DND-41 (cell line): Measurements from ENCODE around the gene SINHCAF.

Source experiments
- ATAC-seq: fragments of 200-7000 bp; cut with Tn5 transposase; 3 replicates; pipeline ENCODE4 v1.9.1; 2021; ENCODE audit warnings: low read depth; ENCODE audit not compliant: insufficient read depth
- DNase-seq: peaks from one replicate; pipeline ENCODE4 v3.0.0-alpha.2; 2020
- H2AFZ ChIP-seq: 2 replicates; pipeline ENCODE4 v1.6.0; 2012; ENCODE audit warnings: low read depth, low read length
- H3K27ac ChIP-seq: 2 replicates; pipeline ENCODE4 v1.5.1; 2012; ENCODE audit warnings: low read length, inconsistent platforms
- H3K27me3 ChIP-seq: fragments of 200-600 bp; sonication (generic); 2 replicates; pipeline ENCODE4 v1.6.0; 2012; ENCODE audit warnings: low read length, mild to moderate bottlenecking, inconsistent platforms; ENCODE audit not compliant: insufficient read depth, poor library complexity
- H3K36me3 ChIP-seq: 2 replicates; pipeline ENCODE4 v1.5.1; 2012; ENCODE audit warnings: low read length, inconsistent platforms; ENCODE audit not compliant: insufficient read depth
- H3K4me1 ChIP-seq: 2 replicates; pipeline ENCODE4 v1.5.1; 2012; ENCODE audit warnings: mild to moderate bottlenecking, low read length; ENCODE audit not compliant: insufficient read depth
- H3K4me2 ChIP-seq: 2 replicates; pipeline ENCODE4 v1.6.0; 2012; ENCODE audit warnings: mild to moderate bottlenecking, moderate library complexity, low read length, inconsistent platforms; ENCODE audit not compliant: insufficient read depth
- H3K4me3 ChIP-seq, 2 experiments: fragments of 200-600 bp in 1 of 2; shearing (Covaris generic) in 1 of 2; 2 replicates each; pipeline ENCODE4 v1.5.1; 2012 to 2016; ENCODE audit warnings: inconsistent platforms in 2 of 2, low read length in 2 of 2, mild to moderate bottlenecking in 2 of 2, low read depth in 1 of 2, moderate library complexity in 1 of 2
- H3K79me2 ChIP-seq: 2 replicates; pipeline ENCODE4 v1.6.0; 2012; ENCODE audit warnings: low read length, inconsistent platforms; ENCODE audit not compliant: insufficient read depth
- H3K9ac ChIP-seq: 2 replicates; pipeline ENCODE4 v1.6.0; 2012; ENCODE audit warnings: low read depth, mild to moderate bottlenecking, inconsistent platforms, low read length, moderate library complexity
- H3K9me3 ChIP-seq: 2 replicates; pipeline ENCODE4 v1.5.1; 2012; ENCODE audit warnings: low read length, moderate library complexity, mild to moderate bottlenecking, inconsistent platforms; ENCODE audit not compliant: insufficient read depth, severe bottlenecking
- H4K20me1 ChIP-seq: 2 replicates; pipeline ENCODE4 v1.6.0; 2012; ENCODE audit warnings: low read length; ENCODE audit not compliant: insufficient read depth
- EZH2 ChIP-seq: IDR thresholded peaks from 3 replicates; pipeline ENCODE4 v1.6.1; 2012; ENCODE audit warnings: borderline replicate concordance, low read depth, mild to moderate bottlenecking, moderate library complexity, low read length, inconsistent platforms; ENCODE audit not compliant: severe bottlenecking
- TF ChIP-seq, protein P1 (sequence below): IDR thresholded peaks from 2 replicates; pipeline ENCODE4 v1.5.1; 2012; ENCODE audit warnings: borderline replicate concordance, low read length, moderate library complexity, mild to moderate bottlenecking; ENCODE audit not compliant: poor library complexity, severe bottlenecking; ENCODE audit errors: extremely low read depth

The SINHCAF gene

DNA sequence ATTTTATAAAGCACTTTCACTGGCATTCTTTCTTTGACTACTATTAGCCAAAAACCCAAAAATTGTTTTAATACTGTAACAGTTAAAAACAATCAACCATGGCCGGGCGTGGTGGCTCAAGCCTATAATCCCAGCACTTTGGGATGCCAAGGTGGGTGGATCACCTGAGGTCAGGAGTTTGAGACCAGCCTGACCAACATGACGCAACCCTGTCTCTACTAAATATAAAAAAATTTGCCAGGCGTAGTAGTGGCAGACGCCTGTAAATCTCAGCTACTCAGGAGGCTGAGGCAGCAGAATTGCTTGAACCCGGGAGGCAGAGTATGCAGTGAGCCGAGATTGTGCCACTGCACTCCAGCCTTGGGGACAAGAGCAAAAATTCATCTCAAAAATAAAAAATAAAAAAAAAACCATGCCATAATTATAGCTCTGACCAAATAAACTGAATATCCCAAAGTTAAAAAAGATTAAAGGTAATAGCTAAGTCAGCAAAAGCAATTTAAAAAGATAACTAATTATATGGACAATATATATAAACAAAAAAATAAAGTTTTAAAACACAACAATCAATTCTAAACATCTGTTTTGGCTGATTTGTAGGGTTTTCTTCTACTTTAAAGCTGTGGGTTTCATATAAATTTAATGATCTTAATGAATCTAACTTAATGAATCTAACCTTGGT is 10.0 kb downstream of the SINHCAF start:
- ATAC-seq (no peak), DNase-seq (no peak)
- peaks cover 89% of the 10 kb centered on the region for H4K20me1 ChIP-seq
- H2AFZ ChIP-seq, result no peak overlapping the region
- no peak overlapping the region for H3K9ac ChIP-seq
- H3K79me2 ChIP-seq, result peaks cover 100% of the 10 kb centered on the region
- peaks cover 43% of the 10 kb centered on the region for H3K4me1 ChIP-seq
- TF ChIP-seq EZH2, result no peak
- TF ChIP-seq, protein P1, sequence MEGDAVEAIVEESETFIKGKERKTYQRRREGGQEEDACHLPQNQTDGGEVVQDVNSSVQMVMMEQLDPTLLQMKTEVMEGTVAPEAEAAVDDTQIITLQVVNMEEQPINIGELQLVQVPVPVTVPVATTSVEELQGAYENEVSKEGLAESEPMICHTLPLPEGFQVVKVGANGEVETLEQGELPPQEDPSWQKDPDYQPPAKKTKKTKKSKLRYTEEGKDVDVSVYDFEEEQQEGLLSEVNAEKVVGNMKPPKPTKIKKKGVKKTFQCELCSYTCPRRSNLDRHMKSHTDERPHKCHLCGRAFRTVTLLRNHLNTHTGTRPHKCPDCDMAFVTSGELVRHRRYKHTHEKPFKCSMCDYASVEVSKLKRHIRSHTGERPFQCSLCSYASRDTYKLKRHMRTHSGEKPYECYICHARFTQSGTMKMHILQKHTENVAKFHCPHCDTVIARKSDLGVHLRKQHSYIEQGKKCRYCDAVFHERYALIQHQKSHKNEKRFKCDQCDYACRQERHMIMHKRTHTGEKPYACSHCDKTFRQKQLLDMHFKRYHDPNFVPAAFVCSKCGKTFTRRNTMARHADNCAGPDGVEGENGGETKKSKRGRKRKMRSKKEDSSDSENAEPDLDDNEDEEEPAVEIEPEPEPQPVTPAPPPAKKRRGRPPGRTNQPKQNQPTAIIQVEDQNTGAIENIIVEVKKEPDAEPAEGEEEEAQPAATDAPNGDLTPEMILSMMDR, result no peak
- no peaks in the 10 kb centered on the region for H3K27me3 ChIP-seq
- H3K36me3 ChIP-seq, result peaks cover 14% of the 10 kb centered on the region
- no peak overlapping the region for H3K4me2 ChIP-seq
- no peak overlapping the region for H3K4me3 ChIP-seq
- H3K9me3 ChIP-seq, result peaks cover 2% of the 10 kb centered on the region
- H3K27ac ChIP-seq, result no peak overlapping the region

DNA sequence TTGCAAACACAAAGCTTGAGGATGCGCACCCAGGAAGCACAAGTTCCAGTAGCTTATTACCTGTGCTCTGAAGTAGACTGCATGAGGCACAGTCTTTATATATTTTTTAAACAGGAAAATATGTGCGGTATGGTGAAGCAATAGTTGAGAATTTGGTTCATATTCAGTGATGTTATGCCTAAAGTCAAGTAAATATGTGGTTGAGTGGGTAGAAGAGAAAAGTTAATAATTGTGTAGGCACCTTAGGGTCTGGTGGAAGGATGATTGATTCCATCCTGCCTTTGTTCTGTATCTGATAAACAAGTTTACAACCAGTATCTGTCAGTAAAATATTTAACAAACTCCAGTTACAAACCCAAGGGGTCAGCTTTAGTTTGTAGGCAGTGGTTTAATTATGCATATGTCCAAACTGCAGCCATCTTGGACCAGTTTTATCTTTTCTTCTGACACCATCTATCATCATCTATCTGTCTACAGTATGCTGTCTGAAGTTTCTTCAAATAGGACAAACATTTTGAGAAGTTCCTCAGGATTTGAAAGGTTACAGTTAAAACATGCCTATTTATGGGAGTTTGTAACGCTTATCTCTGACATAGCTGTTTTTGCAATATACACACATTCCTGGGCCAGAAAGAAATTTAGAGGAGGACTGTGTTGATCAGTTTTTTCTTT is 10.8 kb downstream of the SINHCAF start:
- Histone ChIP-seq H3K9me3 (peaks cover 2% of the 10 kb centered on the region), H2AFZ (no peak overlapping the region), H3K4me1 (peaks cover 36% of the 10 kb centered on the region), H3K27ac (no peak overlapping the region), H3K4me3 (no peak overlapping the region), H4K20me1 (peaks cover 88% of the 10 kb centered on the region), H3K4me2 (no peak overlapping the region), H3K9ac (no peak overlapping the region), H3K36me3 (peaks cover 18% of the 10 kb centered on the region), H3K27me3 (no peaks in the 10 kb centered on the region), H3K79me2 (peaks cover 100% of the 10 kb centered on the region)
- no peak for TF ChIP-seq EZH2
- no peak for DNase-seq
- no peak for ATAC-seq

DNA sequence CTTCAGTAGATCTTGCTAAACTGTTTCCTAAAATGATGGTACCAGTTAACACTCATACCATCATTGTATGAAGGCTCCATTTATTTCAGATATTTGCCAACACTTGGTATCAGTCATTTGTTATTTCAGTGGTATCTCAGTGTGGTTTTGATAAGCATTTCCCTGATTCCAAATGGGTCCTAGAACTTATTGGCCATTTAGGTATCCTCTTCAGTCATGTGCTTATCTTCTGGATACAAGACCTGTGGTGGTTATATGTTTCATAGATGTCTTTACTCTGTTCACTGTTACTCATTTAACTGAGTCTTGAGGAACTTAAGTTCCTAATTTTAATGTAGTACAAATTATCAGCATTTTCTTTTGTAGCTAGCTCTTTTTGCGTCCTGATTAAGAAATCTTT is 13.5 kb downstream of the SINHCAF start:
- ATAC-seq, result no peak
- Histone ChIP-seq H4K20me1 (peaks cover 87% of the 10 kb centered on the region), H3K4me1 (peaks cover 9% of the 10 kb centered on the region)

GRCh38 chr12:31311634-31312258 is 14.2 kb downstream of the SINHCAF start:
- Histone ChIP-seq H3K4me1 (peaks cover 2% of the 10 kb centered on the region), H3K9me3 (peaks cover 2% of the 10 kb centered on the region), H3K9ac (no peak overlapping the region), H3K4me2 (no peak overlapping the region), H3K36me3 (peaks cover 34% of the 10 kb centered on the region), H3K27ac (no peak overlapping the region), H4K20me1 (peaks cover 87% of the 10 kb centered on the region), H3K27me3 (no peaks in the 10 kb centered on the region), H3K79me2 (peaks cover 100% of the 10 kb centered on the region), H2AFZ (no peak overlapping the region), H3K4me3 (no peak overlapping the region)
- ATAC-seq (no peak), DNase-seq (no peak)
- TF ChIP-seq, protein P1, result no peak
- TF ChIP-seq EZH2, result no peak

More for the DNA sequence above, 13.5 kb downstream of the SINHCAF start:
- no peak overlapping the region for H2AFZ ChIP-seq
- no peak overlapping the region for H3K27ac ChIP-seq
- H3K36me3 ChIP-seq, result peaks cover 27% of the 10 kb centered on the region
- H3K4me2 ChIP-seq, result no peak overlapping the region
- no peak for TF ChIP-seq EZH2
- TF ChIP-seq, protein P1, result no peak
- H3K9ac ChIP-seq, result no peak overlapping the region
- DNase-seq, result no peak
- H3K79me2 ChIP-seq, result peaks cover 100% of the 10 kb centered on the region
- H3K9me3 ChIP-seq, result peaks cover 2% of the 10 kb centered on the region
- no peak overlapping the region for H3K4me3 ChIP-seq
- H3K27me3 ChIP-seq, result no peaks in the 10 kb centered on the region
